ENCODE data around the gene CTIF.
A peak's percentile ranks its signal among the peaks of the same experiment; 100 is the strongest.
"Not testable (repeated sequence)": the region's sequence is repeated elsewhere in the genome, so short reads cannot be mapped to it uniquely, and the experiment has no call there.

The CTIF gene

DNA sequence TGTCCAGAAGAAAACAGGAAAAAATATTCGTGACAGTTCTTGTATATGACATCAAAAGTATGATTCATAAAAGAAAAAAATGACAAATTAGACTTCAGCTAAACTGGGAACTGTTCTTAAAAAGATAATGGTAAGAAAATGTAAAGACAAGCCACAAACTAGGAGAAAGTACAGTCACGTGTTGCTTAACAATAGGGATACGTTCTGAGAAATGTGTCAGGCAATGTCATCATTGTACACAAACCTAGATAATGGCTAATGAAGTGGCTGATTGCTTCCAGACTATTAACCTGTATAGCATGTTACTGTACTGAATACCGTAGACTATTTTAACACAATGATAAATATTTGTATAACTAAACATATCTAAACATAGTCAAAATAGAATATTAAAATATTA is 35.9 kb upstream of the CTIF start:
- DNase-seq (ENCODE audit: low read depth), result no peak
- TF ChIP-seq CTCF (IDR thresholded peaks at IDR 0.05; ENCODE audit: insufficient read depth, low read depth, low read length, missing control alignments), result no peak
- H3K4me3 ChIP-seq (ENCODE audit: low read length), result no peak overlapping the region

DNA sequence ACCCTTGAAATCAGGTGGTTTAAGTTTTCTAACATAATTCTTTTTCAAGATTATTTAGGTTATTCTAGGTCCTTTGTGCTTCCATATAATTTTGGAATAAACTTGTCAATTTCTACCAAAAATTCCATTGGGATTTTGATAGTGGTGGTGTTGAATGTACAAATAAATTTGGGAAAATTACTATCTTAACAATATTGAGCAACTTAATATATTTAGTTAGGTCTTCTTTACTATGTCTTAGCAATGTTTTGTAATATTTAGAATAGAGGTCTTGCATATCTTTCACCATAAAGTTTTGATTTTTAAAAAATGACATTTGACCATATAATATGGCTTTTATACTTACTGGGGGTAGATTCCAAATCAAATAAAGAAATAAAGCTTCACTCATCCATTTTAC is 34.0 kb upstream of the CTIF start:
- no peak for TF ChIP-seq CTCF (IDR thresholded peaks at IDR 0.05; ENCODE audit: insufficient read depth, low read depth, low read length, missing control alignments)
- no peak for DNase-seq (ENCODE audit: low read depth)
- H3K4me3 ChIP-seq (ENCODE audit: low read length), result no peak overlapping the region

- DNase-seq (ENCODE audit: low read depth); H3K4me3 ChIP-seq (ENCODE audit: low read length): not testable (repeated sequence)
These were observed 31.8 kb upstream of the CTIF start for GRCh38 chr18:48506983-48507568.

DNA sequence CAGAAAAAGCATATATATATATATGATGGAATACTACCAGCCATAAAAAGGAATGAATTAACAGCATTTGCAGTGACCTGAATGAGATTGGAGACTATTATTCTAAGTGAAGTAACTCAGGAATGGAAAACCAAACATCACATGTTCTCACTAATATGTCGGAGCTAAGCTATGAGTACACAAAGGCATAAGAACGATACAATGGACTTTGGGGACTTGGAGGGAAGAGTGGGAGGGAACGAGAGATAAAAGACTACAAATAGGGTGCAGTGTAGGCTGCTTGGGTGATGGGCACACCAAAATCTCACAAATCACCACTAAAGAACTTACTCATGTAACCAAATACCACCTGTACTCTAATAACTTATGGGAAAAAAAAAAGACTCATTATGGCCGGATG is 26.3 kb upstream of the CTIF start:
- not testable (repeated sequence) for DNase-seq (ENCODE audit: low read depth); H3K4me3 ChIP-seq (ENCODE audit: low read length)

- DNase-seq (ENCODE audit: low read depth), result no peak
- H3K4me3 ChIP-seq (ENCODE audit: low read length), result no peak overlapping the region
- no peak for TF ChIP-seq CTCF (IDR thresholded peaks at IDR 0.05; ENCODE audit: insufficient read depth, low read depth, low read length, missing control alignments)
These were observed 24.0 kb upstream of the CTIF start for GRCh38 chr18:48514786-48515185.

GRCh38 chr18:48517048-48517447 is 21.8 kb upstream of the CTIF start:
- no peak for DNase-seq (ENCODE audit: low read depth)
- TF ChIP-seq CTCF (IDR thresholded peaks at IDR 0.05; ENCODE audit: insufficient read depth, low read depth, low read length, missing control alignments), result no peak
- no peak overlapping the region for H3K4me3 ChIP-seq (ENCODE audit: low read length)

- H3K4me3 ChIP-seq (ENCODE audit: low read length), result no peak overlapping the region
- no peak for TF ChIP-seq CTCF (IDR thresholded peaks at IDR 0.05; ENCODE audit: insufficient read depth, low read depth, low read length, missing control alignments)
- peak; percentile 48 for DNase-seq (ENCODE audit: low read depth)
These were observed 19.3 kb upstream of the CTIF start for GRCh38 chr18:48519431-48520100.

- no peak overlapping the region for H3K4me3 ChIP-seq (ENCODE audit: low read length)
- no peak for DNase-seq (ENCODE audit: low read depth)
- no peak for TF ChIP-seq CTCF (IDR thresholded peaks at IDR 0.05; ENCODE audit: insufficient read depth, low read depth, low read length, missing control alignments)
These were observed 17.1 kb upstream of the CTIF start for GRCh38 chr18:48521723-48522122.
